Measurements from ENCODE around the gene COL23A1. TPM values are rescaled to one million over a fixed set of nuclear protein-coding genes. Genes with fewer than 3 reads are reported as not detected.

The COL23A1 gene
- total RNA-seq (under 0.01 TPM in 1 of 2 replicates, not detected in the other), polyA plus RNA-seq (not detected in 2 replicates), polyA minus RNA-seq (ENCODE audit: low replicate concordance) (0.11 TPM in 1 of 2 replicates, not detected in the other)
- polyA plus RNA-seq (2012): not detected in 2 replicates

GRCh38 chr5:178590141-178590923 lies at the start of gene COL23A1:
Gene COL23A1, minus strand, starts transcription at chr5:178590393.
- Histone ChIP-seq H2AFZ (ENCODE audit: low read length) (no peak within 1 kb of the TSS), H3K4me1 (ENCODE audit: control insufficient read depth, extremely low read depth, insufficient read depth, low read length) (no peaks in the 10 kb centered on the region), H3K9ac (ENCODE audit: insufficient read depth, low read length) (no peak within 1 kb of the TSS), H3K4me3 (replicated peaks in 1 of 4; ENCODE audit: control extremely low read depth in 1 of 4, insufficient read depth in 1 of 4, low read depth in 3 of 4, low read length in 4 of 4) (peak within 1 kb of the TSS; percentile 10 to 51 (median 38)), H3K79me2 (ENCODE audit: control insufficient read depth, insufficient read depth, low read length) (no peaks in the 10 kb centered on the region), H3K9me3 (ENCODE audit: control insufficient read depth, insufficient read depth, low read depth, low read length) (peaks cover 3% of the 10 kb centered on the region), H3K4me2 (ENCODE audit: extremely low read depth, insufficient read depth, low read length) (peak within 1 kb of the TSS; percentile 58), H3K36me3 (ENCODE audit: control insufficient read depth, insufficient read depth, low read length) (no peaks in the 10 kb centered on the region), H4K20me1 (ENCODE audit: control insufficient read depth, extremely low read depth, insufficient read depth, low read length) (no peaks in the 10 kb centered on the region), H3K27ac (ENCODE audit: insufficient read depth, low read length) (no peak within 1 kb of the TSS), H3K27me3 (ENCODE audit: control insufficient read depth, insufficient read depth, low read length) (peaks cover 8% of the 10 kb centered on the region)
- TF ChIP-seq EZH2 (IDR thresholded peaks at IDR 0.05; ENCODE audit: low read length, missing control alignments) (peak; percentile 30), CTCF (conservative IDR thresholded peaks at IDR 0.05 in 1 of 2, IDR thresholded peaks at IDR 0.05 in 1 of 2; ENCODE audit: low read depth in 1 of 2, low read length in 2 of 2) (peak; percentile 79 to 82)
- DNase-seq (ENCODE audit: low read depth in 2 of 2): peak; percentile 58 to 60

- no peaks in the 10 kb centered on the region for H3K36me3 ChIP-seq (ENCODE audit: control insufficient read depth, insufficient read depth, low read length)
- H3K79me2 ChIP-seq (ENCODE audit: control insufficient read depth, insufficient read depth, low read length): no peaks in the 10 kb centered on the region
- H3K9ac ChIP-seq (ENCODE audit: insufficient read depth, low read length): no peak overlapping the region
- DNase-seq (ENCODE audit: low read depth in 2 of 2): no peak
- no peak overlapping the region for H3K4me3 ChIP-seq (replicated peaks in 1 of 4; ENCODE audit: control extremely low read depth in 1 of 4, insufficient read depth in 1 of 4, low read depth in 3 of 4, low read length in 4 of 4)
- H3K27ac ChIP-seq (ENCODE audit: insufficient read depth, low read length): no peak overlapping the region
- H3K9me3 ChIP-seq (ENCODE audit: control insufficient read depth, insufficient read depth, low read depth, low read length): no peaks in the 10 kb centered on the region
- H4K20me1 ChIP-seq (ENCODE audit: control insufficient read depth, extremely low read depth, insufficient read depth, low read length): no peaks in the 10 kb centered on the region
- H3K27me3 ChIP-seq (ENCODE audit: control insufficient read depth, insufficient read depth, low read length): no peaks in the 10 kb centered on the region
- no peaks in the 10 kb centered on the region for H3K4me1 ChIP-seq (ENCODE audit: control insufficient read depth, extremely low read depth, insufficient read depth, low read length)
- H3K4me2 ChIP-seq (ENCODE audit: extremely low read depth, insufficient read depth, low read length): no peak overlapping the region
- H2AFZ ChIP-seq (ENCODE audit: low read length): no peak overlapping the region
- TF ChIP-seq EZH2 (IDR thresholded peaks at IDR 0.05; ENCODE audit: low read length, missing control alignments) (no peak), CTCF (conservative IDR thresholded peaks at IDR 0.05 in 1 of 2, IDR thresholded peaks at IDR 0.05 in 1 of 2; ENCODE audit: low read depth in 1 of 2, low read length in 2 of 2) (no peak)
Measured at GRCh38 chr5:178637356-178638074, 47.3 kb upstream of the COL23A1 start.

GRCh38 chr5:178632285-178632684 lies 42.1 kb upstream of the COL23A1 start:
- no peaks in the 10 kb centered on the region for H3K27me3 ChIP-seq (ENCODE audit: control insufficient read depth, insufficient read depth, low read length)
- H3K4me3 ChIP-seq (replicated peaks in 1 of 4; ENCODE audit: control extremely low read depth in 1 of 4, insufficient read depth in 1 of 4, low read depth in 3 of 4, low read length in 4 of 4): no peak overlapping the region
- DNase-seq (ENCODE audit: low read depth in 2 of 2): no peak
- no peak overlapping the region for H3K4me2 ChIP-seq (ENCODE audit: extremely low read depth, insufficient read depth, low read length)
- no peak overlapping the region for H3K27ac ChIP-seq (ENCODE audit: insufficient read depth, low read length)
- H2AFZ ChIP-seq (ENCODE audit: low read length): no peak overlapping the region
- no peaks in the 10 kb centered on the region for H3K36me3 ChIP-seq (ENCODE audit: control insufficient read depth, insufficient read depth, low read length)
- no peak for TF ChIP-seq EZH2 (IDR thresholded peaks at IDR 0.05; ENCODE audit: low read length, missing control alignments)
- TF ChIP-seq CTCF (conservative IDR thresholded peaks at IDR 0.05 in 1 of 2, IDR thresholded peaks at IDR 0.05 in 1 of 2; ENCODE audit: low read depth in 1 of 2, low read length in 2 of 2): no peak
- H3K79me2 ChIP-seq (ENCODE audit: control insufficient read depth, insufficient read depth, low read length): no peaks in the 10 kb centered on the region
- no peaks in the 10 kb centered on the region for H3K9me3 ChIP-seq (ENCODE audit: control insufficient read depth, insufficient read depth, low read depth, low read length)
- no peaks in the 10 kb centered on the region for H4K20me1 ChIP-seq (ENCODE audit: control insufficient read depth, extremely low read depth, insufficient read depth, low read length)
- no peaks in the 10 kb centered on the region for H3K4me1 ChIP-seq (ENCODE audit: control insufficient read depth, extremely low read depth, insufficient read depth, low read length)
- H3K9ac ChIP-seq (ENCODE audit: insufficient read depth, low read length): no peak overlapping the region

Measured in fibroblast of lung (primary cell).